ENCODE results near the gene FBXL16. TPM values are rescaled to one million over a fixed set of nuclear protein-coding genes. Genes with fewer than 3 reads are reported as not detected.
A peak's percentile ranks its signal among the peaks of the same experiment; 100 is the strongest.
"Not testable (repeated sequence)": the region's sequence is repeated elsewhere in the genome, so short reads cannot be mapped to it uniquely, and the experiment has no call there.

Gene FBXL16, protein sequence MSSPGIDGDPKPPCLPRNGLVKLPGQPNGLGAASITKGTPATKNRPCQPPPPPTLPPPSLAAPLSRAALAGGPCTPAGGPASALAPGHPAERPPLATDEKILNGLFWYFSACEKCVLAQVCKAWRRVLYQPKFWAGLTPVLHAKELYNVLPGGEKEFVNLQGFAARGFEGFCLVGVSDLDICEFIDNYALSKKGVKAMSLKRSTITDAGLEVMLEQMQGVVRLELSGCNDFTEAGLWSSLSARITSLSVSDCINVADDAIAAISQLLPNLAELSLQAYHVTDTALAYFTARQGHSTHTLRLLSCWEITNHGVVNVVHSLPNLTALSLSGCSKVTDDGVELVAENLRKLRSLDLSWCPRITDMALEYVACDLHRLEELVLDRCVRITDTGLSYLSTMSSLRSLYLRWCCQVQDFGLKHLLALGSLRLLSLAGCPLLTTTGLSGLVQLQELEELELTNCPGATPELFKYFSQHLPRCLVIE
- total RNA-seq (2014; rRNA removed; shearing (Covaris generic)): 9.9 and 10.0 TPM in 2 replicates

DNA sequence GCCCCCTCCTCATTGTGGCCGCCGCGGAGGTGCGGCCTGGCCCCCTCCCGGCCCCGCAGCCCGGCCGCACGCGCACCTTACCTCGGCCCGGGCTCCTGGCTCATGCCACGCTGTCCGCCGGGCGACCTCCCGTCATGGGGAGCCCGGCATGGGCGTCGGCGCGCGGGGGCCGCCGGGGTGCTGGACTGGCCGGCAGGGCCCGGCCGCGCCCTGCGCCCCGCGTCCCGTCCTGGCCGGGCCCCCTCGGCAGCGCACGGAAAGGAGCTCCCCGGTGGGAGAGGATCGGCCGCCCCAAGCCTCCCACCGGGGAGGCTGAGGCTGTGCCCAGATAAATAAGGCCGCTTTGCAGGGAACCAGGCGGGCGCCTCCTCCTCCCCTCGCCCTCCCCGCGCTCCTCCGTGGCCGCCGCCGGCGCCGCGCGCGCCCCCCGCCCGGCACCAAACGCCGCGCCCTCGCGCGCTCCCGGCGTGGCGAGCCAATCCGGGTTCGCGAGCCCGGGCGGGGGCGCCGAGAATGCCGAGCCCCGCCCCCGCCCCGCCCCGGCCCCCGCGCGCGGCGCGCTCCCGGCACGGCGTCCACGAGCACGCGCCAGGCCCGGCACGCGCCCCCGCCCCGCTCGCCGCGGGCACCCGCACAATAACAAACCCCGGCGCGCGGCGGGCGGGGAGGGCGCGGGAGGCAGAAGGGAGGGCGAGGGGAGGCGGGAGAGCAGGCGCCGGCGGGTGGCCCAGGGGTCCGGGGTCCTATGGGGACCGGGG is at the start of gene FBXL16:
Gene FBXL16, minus strand, starts transcription at position 371 of the 758 bp plus-strand sequence. CDS start 8,396 bp downstream, outside the sequence.
- DNase-seq (ENCODE audit: low spot score): no peak

DNA sequence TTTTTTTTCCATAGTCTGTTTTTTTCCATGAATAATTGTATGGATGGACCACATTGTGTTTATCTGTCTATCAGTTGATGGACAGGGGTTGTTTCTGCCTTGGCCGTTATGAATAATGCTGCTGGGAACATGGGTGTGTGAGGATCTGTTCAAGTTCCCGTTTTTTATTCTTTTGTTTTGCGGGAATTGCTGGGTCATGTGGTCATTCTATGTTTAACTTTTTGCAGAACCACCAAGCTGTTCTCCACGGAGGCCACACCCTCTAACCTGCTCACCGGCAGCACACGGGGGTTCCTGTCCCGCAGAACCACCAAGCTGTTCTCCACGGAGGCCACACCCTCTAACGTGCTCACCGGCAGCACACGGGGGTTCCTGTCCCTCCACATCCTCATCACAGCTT is 49.1 kb upstream of the FBXL16 start:
- DNase-seq (ENCODE audit: low spot score): no peak

DNA sequence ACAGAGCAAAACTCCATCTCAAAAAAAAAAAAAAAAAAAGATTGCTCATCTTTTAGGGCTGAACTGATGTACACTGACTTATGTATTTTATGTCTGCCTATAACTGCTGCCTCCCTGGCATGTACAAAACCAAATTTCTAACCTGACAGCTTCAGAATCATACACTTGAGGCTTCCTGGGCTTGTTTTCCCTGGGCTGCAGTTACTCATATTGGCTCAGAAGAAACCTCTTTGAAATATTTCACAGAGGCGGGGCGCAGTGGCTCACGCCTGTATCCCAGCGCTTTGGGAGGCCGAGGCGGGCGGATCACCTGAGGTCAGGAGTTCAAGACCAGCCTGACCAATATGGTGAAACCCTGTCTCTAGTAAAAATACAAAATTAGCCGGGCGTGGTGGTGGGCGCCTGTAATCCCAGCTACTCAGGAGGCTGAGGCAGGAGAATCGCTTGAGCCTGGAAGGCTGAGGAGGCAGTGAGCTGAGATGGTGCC is 48.6 kb upstream of the FBXL16 start:
- DNase-seq (ENCODE audit: low spot score): not testable (repeated sequence)

DNA sequence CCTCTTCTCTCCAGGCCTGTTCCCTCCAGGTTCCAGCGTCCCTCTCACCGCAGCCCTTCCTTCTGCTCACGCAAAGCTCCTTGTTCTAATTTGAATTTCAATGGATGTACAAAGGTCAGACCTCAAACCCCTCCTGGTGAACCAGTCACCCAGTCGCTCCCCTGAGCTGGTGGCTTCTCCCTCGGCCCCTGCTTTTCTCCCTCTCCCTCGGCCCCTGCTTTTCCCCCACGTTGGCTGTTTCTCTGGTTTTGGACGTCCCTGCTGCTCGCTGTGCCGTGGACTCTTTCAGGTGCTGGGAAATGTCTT is 46.4 kb upstream of the FBXL16 start:
- DNase-seq (ENCODE audit: low spot score): no peak

DNA sequence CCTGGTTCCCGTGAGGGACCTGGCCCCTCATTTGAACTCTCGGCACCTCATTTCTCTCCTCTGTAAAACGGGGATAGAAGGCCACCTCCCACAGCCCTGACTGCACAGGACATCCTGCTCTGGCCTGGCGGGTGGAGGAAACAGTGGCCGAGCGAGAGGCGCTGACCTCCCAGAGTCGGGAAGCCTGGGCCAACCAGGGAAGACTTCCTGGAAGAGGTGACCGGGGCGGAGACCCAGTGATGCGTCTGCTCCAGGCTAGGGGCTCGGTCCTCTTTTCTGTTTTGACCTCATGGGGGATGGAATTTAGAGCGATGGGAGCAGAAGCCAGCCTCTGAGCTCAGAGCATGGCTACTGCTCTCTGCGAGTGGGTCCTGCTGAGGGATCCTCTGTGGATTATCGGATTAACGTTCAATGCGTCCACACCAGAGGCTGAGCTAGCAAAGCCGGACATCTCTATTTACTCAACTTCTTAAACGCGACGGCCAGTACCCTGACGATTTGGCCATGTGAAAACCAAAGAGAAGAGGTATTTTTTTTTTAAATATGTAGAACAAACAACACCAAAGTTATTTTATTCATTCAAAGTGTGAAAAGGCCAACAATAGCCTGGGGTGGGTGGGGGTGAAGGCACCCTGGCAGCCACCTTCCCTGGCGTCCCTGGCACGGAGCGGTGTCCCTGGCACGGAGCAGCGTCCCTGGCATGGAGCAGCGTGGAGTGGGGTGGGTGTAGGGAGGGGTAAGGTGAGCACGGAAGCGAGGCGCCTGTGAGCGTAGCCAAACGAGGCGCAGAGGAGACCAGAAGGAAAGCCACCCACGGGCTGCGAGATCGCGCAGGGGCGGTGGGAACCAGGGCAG is 45.8 kb upstream of the FBXL16 start:
- no peak for DNase-seq (ENCODE audit: low spot score)

DNA sequence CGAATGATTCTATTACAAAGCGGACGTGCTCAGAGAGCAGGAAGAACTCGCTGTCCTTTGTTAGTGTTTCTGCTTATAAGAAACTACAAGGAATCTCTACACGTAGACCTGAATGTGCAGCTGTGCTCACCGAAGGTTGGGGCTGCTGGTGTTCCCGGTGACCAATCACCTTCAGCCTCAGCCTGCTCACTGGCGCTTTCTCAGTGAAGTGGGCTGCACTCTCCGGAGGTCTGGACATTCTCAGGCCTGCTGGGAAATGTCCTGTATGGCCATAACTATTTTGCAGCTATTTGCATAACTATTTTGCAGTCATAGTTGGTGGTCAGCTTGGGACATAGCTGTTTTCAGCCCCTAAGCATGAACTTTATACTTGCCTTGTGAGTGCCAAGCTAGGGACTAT is 44.9 kb upstream of the FBXL16 start:
- DNase-seq (ENCODE audit: low spot score): no peak

DNA sequence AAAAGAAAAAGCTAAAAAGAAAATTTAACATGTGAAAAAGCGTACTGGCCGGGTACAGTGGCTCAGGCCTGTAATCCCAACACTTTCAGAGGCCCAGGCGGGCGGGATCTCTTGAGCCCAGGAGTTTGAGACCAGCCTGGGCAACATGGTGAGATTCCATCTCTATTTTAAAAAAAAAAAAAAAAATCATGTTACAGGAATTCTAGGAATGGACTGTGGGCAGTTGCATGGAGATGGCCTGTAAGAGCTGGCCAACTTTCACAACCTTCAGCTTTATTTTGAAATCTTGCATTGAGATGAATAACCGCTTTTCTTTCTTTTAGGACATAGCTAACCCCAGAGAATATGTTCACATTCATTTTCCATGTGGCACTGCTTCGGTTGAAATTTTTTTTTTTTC is 43.4 kb upstream of the FBXL16 start:
- DNase-seq (ENCODE audit: low spot score): no peak

DNA sequence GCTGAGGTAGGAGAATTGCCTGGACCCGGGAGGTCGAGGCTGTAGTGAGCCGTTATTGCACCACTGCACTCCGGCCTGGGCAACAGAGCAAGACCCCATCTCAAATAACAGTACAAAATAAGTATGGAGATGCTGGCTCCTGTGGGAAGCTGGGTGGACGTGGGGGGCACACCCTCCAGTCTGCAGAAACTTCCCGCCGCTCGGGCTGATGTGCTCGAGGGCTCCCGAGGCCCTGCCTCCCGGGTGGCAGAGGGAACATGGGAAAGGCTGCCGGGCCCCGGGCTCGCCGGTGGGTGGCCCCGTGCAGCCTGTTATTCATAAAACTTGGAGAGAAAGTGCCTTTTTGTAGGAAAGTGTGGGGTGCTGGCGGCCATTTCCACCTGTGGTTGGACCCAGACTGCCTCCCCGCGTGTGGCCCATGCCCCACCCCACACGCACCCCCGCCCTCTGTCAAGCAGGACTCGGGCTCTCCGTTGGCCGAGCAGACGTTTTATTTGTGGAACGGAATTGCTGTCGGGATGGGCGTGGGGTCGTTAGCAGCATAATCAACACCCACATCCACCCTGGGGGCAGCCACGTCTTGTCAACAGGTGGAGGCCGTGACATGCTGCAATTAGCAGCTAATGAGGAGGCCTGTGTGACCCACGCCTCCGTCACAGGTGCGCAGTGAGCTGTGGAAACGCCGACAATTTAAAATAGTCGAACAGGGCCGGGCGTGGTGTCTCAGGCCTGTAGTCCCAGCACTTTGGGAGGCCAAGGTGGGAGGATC is 42.6 kb upstream of the FBXL16 start:
- no peak for DNase-seq (ENCODE audit: low spot score)

DNA sequence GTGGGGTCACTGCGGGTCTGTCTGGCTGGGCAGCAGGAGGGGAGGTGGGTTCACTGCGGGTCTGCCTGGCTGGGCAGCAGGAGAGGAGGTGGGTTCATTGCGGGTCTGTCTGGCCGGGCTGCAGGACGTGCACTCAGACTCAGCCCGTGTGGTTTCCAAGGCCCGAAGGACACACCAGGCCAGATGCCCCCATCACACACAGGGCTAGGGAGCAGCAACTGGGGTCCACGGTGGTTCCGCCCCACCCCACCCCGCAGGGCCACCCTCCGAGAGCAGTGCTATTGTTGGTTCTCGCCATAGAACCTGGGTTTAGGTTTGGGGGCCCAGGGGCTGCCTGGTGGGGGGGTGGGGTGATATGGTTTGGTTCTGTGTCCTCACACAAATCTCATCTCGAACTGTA is 41.0 kb upstream of the FBXL16 start:
- DNase-seq (ENCODE audit: low spot score): no peak

DNA sequence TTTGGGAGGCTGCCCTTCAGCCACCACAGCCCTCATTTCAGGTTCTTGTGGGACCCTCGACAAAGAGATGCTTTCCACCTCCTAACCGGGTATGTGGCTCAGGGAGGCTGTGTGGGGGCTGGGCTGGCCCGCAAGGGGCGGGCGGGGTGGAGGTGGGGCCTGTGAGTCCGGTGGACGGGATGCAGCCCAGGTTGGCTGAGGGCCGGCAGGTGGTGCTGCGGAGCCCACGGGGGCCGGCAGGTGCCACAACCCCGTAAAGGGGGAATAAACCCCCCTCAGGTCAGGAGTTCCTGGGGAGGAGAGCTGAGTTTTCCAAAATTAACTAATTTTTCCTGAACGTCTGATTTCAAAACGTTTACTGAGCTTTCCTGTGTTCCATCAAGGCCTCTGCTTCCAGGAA is 40.1 kb upstream of the FBXL16 start:
- DNase-seq (ENCODE audit: low spot score): no peak

DNA sequence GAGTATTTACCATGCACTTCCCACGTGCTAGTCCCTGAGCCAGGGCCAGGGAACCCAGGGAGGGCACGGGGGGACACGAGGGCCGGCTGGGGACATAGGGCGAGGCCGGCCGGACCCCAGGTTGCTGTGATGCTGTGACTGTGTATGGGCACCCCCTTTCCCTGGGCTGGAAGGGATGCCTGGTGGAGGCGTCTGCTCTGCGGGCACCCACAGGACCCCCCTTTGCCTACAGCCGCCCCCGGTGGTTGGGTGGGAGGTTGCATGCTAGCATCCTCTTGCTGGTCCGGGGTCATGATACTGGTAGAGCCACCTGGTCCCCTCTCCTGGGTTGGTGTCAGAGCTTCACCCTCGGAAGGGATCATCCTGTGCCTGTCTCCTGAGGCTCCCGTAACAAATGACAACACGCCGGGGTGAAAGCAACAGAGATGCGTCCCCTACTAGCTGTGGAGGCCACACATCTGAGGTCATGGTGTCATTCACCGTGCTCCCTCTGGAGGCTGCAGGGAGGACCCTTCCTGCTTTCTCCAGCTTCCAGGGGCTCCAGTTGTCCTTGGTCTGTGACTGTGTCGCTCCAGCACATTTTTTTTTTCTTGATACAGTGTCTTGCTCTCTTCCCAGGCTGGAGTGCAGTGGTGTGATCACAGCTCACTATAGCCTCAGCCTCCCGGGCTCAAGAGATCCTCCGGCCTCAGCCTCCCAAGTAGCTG is 38.3 kb upstream of the FBXL16 start:
- DNase-seq (ENCODE audit: low spot score): no peak

DNA sequence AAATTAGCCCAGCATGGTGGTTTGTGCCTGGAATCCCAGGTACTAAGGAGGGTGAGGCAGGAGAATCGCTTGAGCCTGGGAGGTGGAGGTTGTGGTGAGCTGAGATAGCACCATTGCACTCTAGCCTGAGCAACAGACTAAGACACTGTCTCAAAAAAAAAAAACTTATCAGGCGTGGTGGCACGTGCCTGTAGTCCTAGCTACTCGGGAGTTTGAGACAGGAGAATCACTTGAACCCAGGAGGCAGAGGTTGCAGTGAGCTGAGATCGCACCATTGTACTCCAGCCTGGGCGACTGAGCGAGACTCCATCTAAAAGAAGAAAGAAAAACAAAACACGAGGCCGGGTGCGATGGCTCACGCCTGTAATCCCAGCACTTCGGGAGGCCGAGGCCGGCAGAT is 37.3 kb upstream of the FBXL16 start:
- not testable (repeated sequence) for DNase-seq (ENCODE audit: low spot score)

DNA sequence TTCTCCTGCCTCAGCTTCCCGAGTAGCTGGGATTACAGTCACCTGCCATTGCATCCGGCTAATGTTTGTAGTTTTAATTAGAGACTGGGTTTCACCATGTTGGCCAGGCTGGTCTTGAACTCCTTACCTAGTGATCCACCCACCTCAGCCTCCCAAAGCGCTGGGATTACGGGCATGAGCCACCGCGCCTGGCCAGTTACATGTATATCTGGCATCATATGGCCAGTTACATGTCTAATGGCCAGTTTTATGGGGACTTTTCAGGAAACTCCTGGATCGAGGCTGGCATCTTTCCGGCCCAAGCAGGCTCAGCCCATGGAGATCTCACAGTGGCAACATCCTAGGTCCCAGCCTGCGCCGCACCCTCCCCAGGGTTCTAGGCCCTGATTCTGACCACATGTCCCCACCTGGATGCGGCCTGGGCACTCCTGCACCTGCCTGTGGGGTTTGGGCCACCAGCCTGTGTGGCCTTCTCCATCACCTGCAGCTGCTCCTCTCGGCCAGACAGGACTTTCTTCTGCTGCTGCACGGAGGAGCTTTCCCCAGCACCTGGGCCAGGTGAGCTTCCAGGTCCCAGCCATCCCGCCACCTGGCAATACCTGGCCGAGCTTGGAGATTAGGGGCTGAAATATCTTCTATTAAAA is 36.5 kb upstream of the FBXL16 start:
- DNase-seq (ENCODE audit: low spot score): no peak

DNA sequence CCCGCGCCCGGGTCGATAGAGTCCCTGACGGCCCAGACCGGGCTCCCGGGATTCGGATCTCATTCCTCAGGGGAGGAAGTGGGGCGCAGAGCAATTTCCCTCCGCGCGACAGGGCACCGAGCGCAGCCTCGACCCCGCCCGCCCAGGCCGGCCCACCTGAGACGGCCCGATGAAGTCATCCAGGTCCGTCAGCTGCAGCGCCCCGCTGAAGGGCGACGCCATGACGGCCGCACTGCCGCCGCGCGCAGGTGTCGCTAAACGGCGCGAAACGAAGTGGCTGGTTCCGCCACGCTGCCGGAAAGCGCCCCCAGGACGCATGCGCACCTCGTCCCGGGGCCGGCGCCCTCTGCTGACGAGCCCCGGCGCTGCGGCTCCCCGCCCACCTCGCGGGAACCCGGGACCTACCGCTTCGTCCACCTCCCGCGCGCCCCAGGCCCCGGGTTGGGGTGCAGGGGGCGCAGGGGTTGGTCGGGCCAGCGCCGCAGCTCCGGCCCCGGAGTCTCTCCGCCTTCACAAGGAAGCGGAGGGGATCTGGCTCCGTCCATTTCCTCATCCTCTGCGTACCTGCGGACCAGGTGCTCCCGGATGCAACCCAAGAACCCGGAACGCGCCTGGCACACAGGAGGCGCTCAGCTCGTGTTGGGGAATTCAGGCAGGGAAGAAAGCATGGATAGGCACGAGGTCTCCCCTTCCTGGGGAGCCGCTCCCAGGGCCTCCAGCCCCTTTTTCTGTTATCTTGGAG is 35.3 kb upstream of the FBXL16 start, which contains the start of gene CIAO3:
Gene CIAO3, minus strand, starts transcription at position 234 of the 742 bp plus-strand sequence. Its CDS starts 12 bp downstream, at position 222.
- DNase-seq (ENCODE audit: low spot score): peak; percentile 82

DNA sequence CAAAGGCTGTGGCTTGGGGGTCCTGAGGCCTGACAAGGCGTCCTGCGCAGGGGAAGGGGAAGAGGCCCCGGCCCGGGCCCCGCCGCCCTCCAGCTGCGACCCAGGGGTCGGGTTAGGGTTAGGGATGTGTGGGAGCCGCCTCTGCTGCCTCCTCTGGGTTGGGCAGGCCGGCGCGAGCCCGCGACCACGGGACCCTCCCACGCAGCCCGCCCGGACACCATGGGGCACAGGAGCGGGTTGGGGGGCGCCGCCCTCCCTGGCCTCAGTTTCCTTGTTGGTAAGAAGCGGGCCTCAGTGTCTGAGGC is 34.8 kb upstream of the FBXL16 start:
- no peak for DNase-seq (ENCODE audit: low spot score)

DNA sequence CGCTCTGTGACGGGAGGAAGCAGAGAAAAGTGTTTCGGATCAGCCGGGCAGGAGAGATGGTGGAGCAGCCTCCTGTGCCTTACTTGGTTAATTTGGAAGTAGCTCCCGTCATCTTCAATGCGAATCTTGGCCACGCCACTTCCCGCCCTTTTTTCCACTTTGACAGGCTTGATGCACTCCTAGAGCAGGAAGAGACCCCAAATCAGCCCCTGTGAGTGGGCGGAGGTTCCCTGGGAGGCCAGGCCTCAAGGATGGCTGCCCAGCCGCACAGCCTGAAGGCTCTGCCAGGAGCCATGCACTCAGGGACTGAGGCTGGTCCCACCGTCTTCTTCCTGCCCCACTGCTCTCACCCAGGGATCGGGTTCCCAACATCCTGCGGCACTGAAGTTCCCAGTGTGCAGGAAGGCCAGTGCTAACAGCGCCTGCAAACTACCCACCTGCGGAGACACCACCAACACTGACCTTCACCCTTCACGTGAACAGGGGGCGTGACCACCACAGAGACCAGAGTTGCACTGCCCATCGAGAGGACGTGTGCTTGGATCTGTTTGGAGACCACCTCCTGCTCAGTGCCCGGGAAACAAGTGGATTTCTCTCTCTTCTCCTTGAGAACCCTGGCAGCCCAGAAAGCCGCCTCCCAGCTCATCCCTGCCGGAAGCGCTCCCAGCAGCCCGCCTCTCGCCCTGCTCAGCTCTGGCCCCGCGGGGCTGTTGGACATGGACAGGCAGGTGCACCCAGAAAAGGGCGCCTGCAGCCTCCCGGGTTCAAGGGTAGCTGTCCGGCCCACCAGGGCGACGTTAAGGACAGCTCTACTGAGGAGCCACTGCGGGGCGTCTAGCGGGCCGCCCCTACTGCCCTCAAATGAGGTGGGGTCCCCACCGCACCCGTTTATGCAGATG is 34.2 kb upstream of the FBXL16 start:
- DNase-seq (ENCODE audit: low spot score): no peak

DNA sequence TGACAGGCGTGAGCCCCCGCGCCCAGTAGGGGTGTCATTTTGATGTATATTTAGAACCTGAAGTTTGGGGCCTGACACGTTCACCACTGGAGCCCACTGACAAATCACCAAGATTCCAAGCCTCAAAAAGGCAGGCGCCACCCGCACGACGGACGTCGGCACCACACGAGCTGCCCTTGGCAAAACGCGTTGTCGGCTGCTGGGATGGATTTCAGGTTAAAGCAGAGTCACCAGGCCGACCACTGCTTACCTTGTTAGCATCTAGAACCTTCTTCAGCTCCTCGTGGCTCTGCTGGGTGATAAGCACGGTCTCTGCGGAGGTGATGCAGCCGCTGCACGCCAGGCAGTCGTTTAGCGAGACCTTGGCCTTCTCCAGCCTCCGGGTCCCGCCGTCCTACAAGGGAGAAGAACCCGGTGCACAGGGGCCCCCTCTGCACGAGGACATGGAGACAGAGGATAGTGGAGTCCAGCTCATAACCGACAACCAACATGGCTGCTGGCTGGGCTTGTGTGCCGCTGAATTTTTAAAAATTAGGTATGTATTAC is 31.4 kb upstream of the FBXL16 start:
- no peak for DNase-seq (ENCODE audit: low spot score)

DNA sequence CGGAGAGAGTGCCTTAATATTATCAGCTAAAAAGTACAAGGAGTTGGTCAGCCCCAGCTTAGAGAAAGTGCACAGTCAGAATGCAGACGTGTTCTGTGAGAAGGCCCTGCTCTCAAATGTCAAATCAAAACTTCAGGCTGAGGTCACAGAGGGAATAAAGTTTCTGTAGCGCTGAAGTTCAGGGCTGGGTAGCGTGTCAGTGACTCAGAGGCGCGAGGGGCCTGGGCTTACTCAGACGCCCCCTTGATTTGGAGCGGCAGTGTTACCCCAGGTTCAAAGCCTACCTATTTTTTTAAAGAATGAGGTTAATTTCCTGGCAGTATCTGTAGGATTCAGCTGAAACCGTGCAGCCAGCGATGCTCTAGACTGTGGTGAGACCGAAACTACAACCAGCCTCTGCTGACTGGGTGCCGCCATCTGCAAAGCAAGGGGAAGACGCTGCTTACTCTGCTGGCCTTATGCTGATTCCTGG is 30.4 kb upstream of the FBXL16 start:
- no peak for DNase-seq (ENCODE audit: low spot score)
